B cell (primary cell): ENCODE results near the gene DKK3. TPM values are rescaled to one million over a fixed set of nuclear protein-coding genes. Genes with fewer than 3 reads are reported as not detected.

ENCODE experiments used
- ATAC-seq: fragments of 200-7000 bp; cut with Tn5 transposase; one replicate; pipeline ENCODE4 v1.10.0; 2021; ENCODE audit warnings: low read depth, mild to moderate bottlenecking, moderate number of reproducible peaks, moderate library complexity
- CTCF ChIA-PET: fragments of 350-600 bp; sonication (Branson Sonifier 250); formaldehyde crosslinking; loops from one replicate; lab custom pipeline; 2021; ENCODE audit warnings: antibody characterized with exemption, inconsistent platforms; lab: Charles Lee
- POLR2A ChIA-PET: fragments of 350-600 bp; sonication (Branson Sonifier 250); formaldehyde crosslinking; loops from one replicate; lab custom pipeline; 2021; ENCODE audit warnings: antibody characterized with exemption; lab: Charles Lee
- DNase-seq: peaks from one replicate; pipeline ENCODE4 v3.0.0; 2013
- H2AFZ ChIP-seq: 2 replicates; pipeline ENCODE4 v1.6.1; 2012; ENCODE audit warnings: mild to moderate bottlenecking, low read depth, low read length; ENCODE audit not compliant: insufficient read depth, poor library complexity, severe bottlenecking
- H3K27ac ChIP-seq, 2 donors: 1 replicate in 1 of 2; 2 replicates in 1 of 2; pipeline ENCODE4 v1.5.1; 2012 to 2013; ENCODE audit warnings: low read length in 2 of 2, mild to moderate bottlenecking in 2 of 2, moderate library complexity in 1 of 2
- H3K27me3 ChIP-seq, 4 experiments: fragments of 200-600 bp in 1 of 4; sonication (generic) in 1 of 4; replicated peaks in 1 of 4; 1 replicate in 2 of 4; 2 replicates in 2 of 4; pipeline versions ENCODE4 v1.6.1 to v1.7.0; 2013 to 2016; ENCODE audit warnings: low read length in 3 of 4, mild to moderate bottlenecking in 2 of 4, mixed read lengths in 1 of 4, moderate library complexity in 1 of 4; ENCODE audit not compliant: insufficient read depth in 4 of 4, control insufficient read depth in 3 of 4; ENCODE audit errors: control extremely low read depth in 1 of 4
- H3K36me3 ChIP-seq, 2 experiments: replicated peaks in 1 of 2; 1 replicate in 1 of 2; 2 replicates in 1 of 2; pipeline versions ENCODE4 v1.6.1 to v1.7.1; 2013; ENCODE audit warnings: low read length in 1 of 2; ENCODE audit not compliant: insufficient read depth in 2 of 2, control insufficient read depth in 1 of 2; ENCODE audit errors: control extremely low read depth in 1 of 2, extremely low read depth in 1 of 2
- H3K4me1 ChIP-seq, 2 donors: fragments of 200-600 bp in 1 of 2; sonication (generic) in 1 of 2; 1 replicate in 1 of 2; 2 replicates in 1 of 2; pipeline versions ENCODE4 v1.5.1 to v1.6.1; 2013 to 2017; ENCODE audit warnings: low read length in 2 of 2; ENCODE audit not compliant: control insufficient read depth in 2 of 2, insufficient read depth in 2 of 2
- H3K4me2 ChIP-seq: replicated peaks from 2 replicates; pipeline ENCODE3; 2012; ENCODE audit warnings: mild to moderate bottlenecking, low read depth, low read length; ENCODE audit not compliant: poor library complexity, severe bottlenecking
- H3K4me3 ChIP-seq, 5 experiments: fragments of 200-600 bp in 1 of 5; sonication (generic) in 1 of 5; 1 replicate in 3 of 5; 2 replicates in 2 of 5; pipeline versions ENCODE4 v1.5.1 to v1.7.0; 2011 to 2016; ENCODE audit warnings: low read length in 4 of 5, mild to moderate bottlenecking in 4 of 5, low read depth in 2 of 5, control low read depth in 1 of 5, moderate library complexity in 1 of 5; ENCODE audit not compliant: insufficient read depth in 1 of 5; ENCODE audit errors: control extremely low read depth in 1 of 5, extremely low read depth in 1 of 5
- H3K79me2 ChIP-seq: fragments of 200-600 bp; sonication (generic); one replicate; pipeline ENCODE4 v1.6.0; 2016; ENCODE audit warnings: low read length; ENCODE audit not compliant: control insufficient read depth, insufficient read depth
- H3K9ac ChIP-seq: fragments of 200-600 bp; sonication (generic); 2 replicates; pipeline ENCODE4 v1.6.1; 2017; ENCODE audit warnings: mild to moderate bottlenecking, low read length, moderate library complexity
- H3K9me3 ChIP-seq, 3 donors: one replicate each; pipeline versions ENCODE4 v1.6.1 to v1.7.1; 2013; ENCODE audit warnings: low read length in 2 of 3; ENCODE audit not compliant: control insufficient read depth in 2 of 3, insufficient read depth in 1 of 3; ENCODE audit errors: control extremely low read depth in 1 of 3
- H4K20me1 ChIP-seq: 2 replicates; pipeline ENCODE4 v1.6.0; 2012; ENCODE audit warnings: mild to moderate bottlenecking, low read length; ENCODE audit not compliant: insufficient read depth, control insufficient read depth, poor library complexity, severe bottlenecking
- H3K27ac Mint-ChIP-seq: one replicate; pipeline ENCODE4 v1.8.0; 2021; ENCODE audit warnings: mixed read lengths
- H3K27me3 Mint-ChIP-seq: one replicate; pipeline ENCODE4 v1.8.0; 2021; ENCODE audit warnings: mixed read lengths
- H3K4me1 Mint-ChIP-seq: one replicate; pipeline ENCODE4 v1.8.0; 2021; ENCODE audit warnings: mixed read lengths
- H3K4me3 Mint-ChIP-seq: one replicate; pipeline ENCODE4 v1.8.0; 2021; ENCODE audit warnings: mixed read lengths
- H3K9me3 Mint-ChIP-seq: one replicate; pipeline ENCODE4 v1.8.0; 2022; ENCODE audit warnings: mixed read lengths; ENCODE audit not compliant: insufficient read depth
- CTCF ChIP-seq: fragments of 200-600 bp; IDR thresholded peaks from one replicate; pipeline ENCODE4 v1.8.0; 2022; ENCODE audit warnings: antibody characterized with exemption, mild to moderate bottlenecking
- EZH2 ChIP-seq: IDR thresholded peaks from 2 replicates; pipeline ENCODE4 v1.6.1; 2012; ENCODE audit warnings: borderline replicate concordance, low read depth, mild to moderate bottlenecking, moderate library complexity, low read length; ENCODE audit not compliant: insufficient read depth, poor library complexity, severe bottlenecking
- WGBS: methylation state at CpG from one replicate; pipeline ENCODE4 v1.1.5; 2013; ENCODE audit warnings: missing lambda C conversion rate; ENCODE audit not compliant: insufficient coverage; 5-methylcytosine and 5-hydroxymethylcytosine counted together
- intact Hi-C: fragments of 100-400 bp; cut with micrococcal nuclease; formaldehyde crosslinking; loops from one replicate; pipeline ENCODE4 v1.10.0; 2022
- polyA plus RNA-seq: library from polyadenylated mRNA; depleted of rRNA; stranded (reverse); fragments of >200 nt; gene quantifications from 2 replicates; pipeline ENCODE4 v1.2.3, GENCODE V29; 2012
- total RNA-seq, 2 donors: library from RNA; stranded (reverse); fragments of 120-200 nt in 1 of 2; gene quantifications; 1 replicate in 1 of 2; 2 replicates in 1 of 2; pipeline versions ENCODE4 v1.2.3 to v1.2.4, GENCODE V29; 2013 to 2022

The DKK3 gene
- total and polyA plus RNA-seq, 2 donors (not counting 1 experiment from before 2014, with no cell fraction given), result 0.33 TPM; not detected in 1

GRCh38 chr11:11985954-11986949 lies 22.2 kb downstream of the DKK3 start:
- H3K4me3 ChIP-seq, result no peak overlapping the region
- 82% methylated on average over 2 of the region's 9 CpGs for WGBS
- no peaks in the 10 kb centered on the region for H3K79me2 ChIP-seq
- ATAC-seq, result no peak
- intact Hi-C loops, result loop anchor here (2.0 kb wide), 1 partner anchor 41 kb away; no protein-coding TSS in a partner anchor
- no peak overlapping the region for H3K9ac ChIP-seq
- no peaks in the 10 kb centered on the region for H3K36me3 ChIP-seq
- H3K4me2 ChIP-seq, result no peak overlapping the region
- no peaks in the 10 kb centered on the region for H4K20me1 ChIP-seq
- no peaks in the 10 kb centered on the region for H3K9me3 Mint-ChIP-seq
- DNase-seq, result no peak
- no peak overlapping the region for H3K27ac ChIP-seq
- no peak overlapping the region for H3K4me3 Mint-ChIP-seq
- H3K9me3 ChIP-seq, result no peaks in the 10 kb centered on the region
- H3K27me3 ChIP-seq, result peaks cover 0 to under 1% (median 0%) of the 10 kb centered on the region in 4 experiments
- H3K27ac Mint-ChIP-seq, result no peak overlapping the region
- TF ChIP-seq EZH2, result no peak
- TF ChIP-seq CTCF, result no peak
- no peak overlapping the region for H2AFZ ChIP-seq
- peaks cover 4% of the 10 kb centered on the region for H3K27me3 Mint-ChIP-seq
- ChIA-PET CTCF (interaction anchor here (0.8 to 1.0 kb wide), 2 partner anchors 19 to 89 kb away, joined by 3 read pairs; no protein-coding TSS in a partner anchor), POLR2A (no interaction called here)
- H3K4me1 Mint-ChIP-seq, result no peaks in the 10 kb centered on the region
- no peaks in the 10 kb centered on the region for H3K4me1 ChIP-seq
